ENCODE data around the gene FASTKD2.

The FASTKD2 gene

DNA sequence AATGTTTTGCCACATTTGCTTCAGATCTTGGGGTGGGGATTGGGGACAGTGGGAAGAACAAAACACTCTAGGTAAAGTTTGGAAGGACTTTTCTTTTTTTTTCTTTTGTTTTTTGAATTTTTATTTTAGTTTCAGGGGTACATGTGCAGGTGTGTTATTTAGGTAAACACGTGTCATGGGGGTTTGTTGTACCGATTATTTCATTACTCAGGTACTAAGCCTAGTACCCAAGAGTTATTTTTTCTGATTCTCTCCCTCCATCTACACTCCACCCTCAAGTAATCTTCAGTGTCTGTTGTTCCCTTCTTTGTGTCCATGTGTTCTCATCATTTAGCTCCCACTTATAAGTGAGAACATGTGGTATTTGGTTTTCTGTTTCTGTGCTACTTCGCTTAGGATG, 73.3 kb downstream of the FASTKD2 start:
- no peak for TF ChIP-seq EZH2 (IDR thresholded peaks at IDR 0.05; ENCODE audit: borderline replicate concordance, low read length)
- TF ChIP-seq, protein P1, sequence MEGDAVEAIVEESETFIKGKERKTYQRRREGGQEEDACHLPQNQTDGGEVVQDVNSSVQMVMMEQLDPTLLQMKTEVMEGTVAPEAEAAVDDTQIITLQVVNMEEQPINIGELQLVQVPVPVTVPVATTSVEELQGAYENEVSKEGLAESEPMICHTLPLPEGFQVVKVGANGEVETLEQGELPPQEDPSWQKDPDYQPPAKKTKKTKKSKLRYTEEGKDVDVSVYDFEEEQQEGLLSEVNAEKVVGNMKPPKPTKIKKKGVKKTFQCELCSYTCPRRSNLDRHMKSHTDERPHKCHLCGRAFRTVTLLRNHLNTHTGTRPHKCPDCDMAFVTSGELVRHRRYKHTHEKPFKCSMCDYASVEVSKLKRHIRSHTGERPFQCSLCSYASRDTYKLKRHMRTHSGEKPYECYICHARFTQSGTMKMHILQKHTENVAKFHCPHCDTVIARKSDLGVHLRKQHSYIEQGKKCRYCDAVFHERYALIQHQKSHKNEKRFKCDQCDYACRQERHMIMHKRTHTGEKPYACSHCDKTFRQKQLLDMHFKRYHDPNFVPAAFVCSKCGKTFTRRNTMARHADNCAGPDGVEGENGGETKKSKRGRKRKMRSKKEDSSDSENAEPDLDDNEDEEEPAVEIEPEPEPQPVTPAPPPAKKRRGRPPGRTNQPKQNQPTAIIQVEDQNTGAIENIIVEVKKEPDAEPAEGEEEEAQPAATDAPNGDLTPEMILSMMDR (IDR thresholded peaks at IDR 0.05; ENCODE audit: low read length), result no peak
- no peaks in the 10 kb centered on the region for H4K20me1 ChIP-seq (ENCODE audit: insufficient read depth, low read length)
- H2AFZ ChIP-seq (ENCODE audit: low read length), result no peak overlapping the region
- no peaks in the 10 kb centered on the region for H3K27me3 ChIP-seq (ENCODE audit: insufficient read depth, low read length)
- H3K9me3 ChIP-seq (ENCODE audit: low read length), result no peaks in the 10 kb centered on the region
- H3K79me2 ChIP-seq (ENCODE audit: insufficient read depth, low read length), result no peaks in the 10 kb centered on the region
- no peak overlapping the region for H3K4me2 ChIP-seq (ENCODE audit: low read length)
- H3K4me3 ChIP-seq (ENCODE audit: low read depth, low read length, poor library complexity, severe bottlenecking), result no peak overlapping the region
- H3K9me2 ChIP-seq (ENCODE audit: low read depth, low read length), result no peaks in the 10 kb centered on the region
- H3K36me3 ChIP-seq (ENCODE audit: insufficient read depth, low read length), result no peaks in the 10 kb centered on the region
- H3K4me1 ChIP-seq (ENCODE audit: insufficient read depth, low read length, severe bottlenecking), result no peaks in the 10 kb centered on the region
- H3F3A ChIP-seq (ENCODE audit: insufficient read depth, low read length), result no peaks in the 10 kb centered on the region
- H3K27ac ChIP-seq (ENCODE audit: low read depth, low read length, poor library complexity, severe bottlenecking), result no peak overlapping the region
- no peak overlapping the region for H3K9ac ChIP-seq (ENCODE audit: low read length)

DNA sequence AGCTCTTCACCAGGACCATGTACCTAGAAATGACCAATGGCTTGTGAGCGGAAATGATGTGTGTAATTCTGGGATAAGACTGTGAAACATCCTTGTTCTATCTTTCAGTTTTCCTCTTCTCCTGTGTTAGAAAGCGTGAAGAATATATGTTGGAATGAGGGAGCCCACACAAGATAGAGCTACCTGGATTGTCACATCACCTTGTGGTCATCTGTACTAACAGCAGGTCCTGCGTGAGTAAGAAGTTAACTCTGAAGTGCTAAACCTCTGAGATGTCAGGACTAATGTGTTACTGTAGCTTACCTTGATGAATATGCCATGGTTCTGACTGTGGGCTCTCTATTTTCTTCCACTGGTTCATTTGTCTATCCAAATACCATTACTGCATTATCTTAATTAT, 75.6 kb downstream of the FASTKD2 start:
- Histone ChIP-seq H3K4me2 (ENCODE audit: low read length) (no peak overlapping the region), H3K9me3 (ENCODE audit: low read length) (no peaks in the 10 kb centered on the region), H3K9me2 (ENCODE audit: low read depth, low read length) (no peaks in the 10 kb centered on the region), H3K27me3 (ENCODE audit: insufficient read depth, low read length) (no peaks in the 10 kb centered on the region), H3K79me2 (ENCODE audit: insufficient read depth, low read length) (no peaks in the 10 kb centered on the region), H3F3A (ENCODE audit: insufficient read depth, low read length) (no peaks in the 10 kb centered on the region), H4K20me1 (ENCODE audit: insufficient read depth, low read length) (no peaks in the 10 kb centered on the region), H3K4me1 (ENCODE audit: insufficient read depth, low read length, severe bottlenecking) (no peaks in the 10 kb centered on the region), H3K9ac (ENCODE audit: low read length) (no peak overlapping the region), H3K27ac (ENCODE audit: low read depth, low read length, poor library complexity, severe bottlenecking) (no peak overlapping the region), H3K4me3 (ENCODE audit: low read depth, low read length, poor library complexity, severe bottlenecking) (no peak overlapping the region), H2AFZ (ENCODE audit: low read length) (no peak overlapping the region), H3K36me3 (ENCODE audit: insufficient read depth, low read length) (no peaks in the 10 kb centered on the region)
- TF ChIP-seq EZH2 (IDR thresholded peaks at IDR 0.05; ENCODE audit: borderline replicate concordance, low read length), result no peak
- TF ChIP-seq, protein P1 (IDR thresholded peaks at IDR 0.05; ENCODE audit: low read length), result no peak

Data from OCI-LY1 (cell line).